H1 (cell line): Measurements from ENCODE around the gene CRAT. TPM values are rescaled to one million over a fixed set of nuclear protein-coding genes. Genes with fewer than 3 reads are reported as not detected.

Source experiments
- CTCF ChIA-PET: fragments of 300-600 bp; sonication (Branson Sonifier 250); formaldehyde crosslinking; loops from one replicate; lab custom pipeline; 2021; ENCODE audit not compliant: partially characterized antibody; lab: Charles Lee
- POLR2A ChIA-PET: fragments of 300-600 bp; sonication (Branson Sonifier 250); formaldehyde crosslinking; loops from one replicate; lab custom pipeline; 2021; ENCODE audit warnings: inconsistent platforms; ENCODE audit not compliant: partially characterized antibody; lab: Charles Lee
- DNase-seq, 2 experiments: peaks; one replicate each; pipeline versions ENCODE4 v3.0.0 to v3.0.0-alpha.2; 2010 to 2022; ENCODE audit warnings: low spot score in 2 of 2, low read depth in 1 of 2, mixed read lengths in 1 of 2
- FAIRE-seq: peaks from 2 replicates; lab custom pipeline; 2011; peaks lifted over from hg19 to GRCh38; lab: Jason Lieb, UNC
- H2AFZ ChIP-seq: 2 replicates; pipeline ENCODE4 v1.8.1; 2012; ENCODE audit warnings: low read length, inconsistent platforms
- H2AK5ac ChIP-seq: 2 replicates; pipeline ENCODE4 v1.6.1; 2013; ENCODE audit warnings: low read depth, low read length
- H2BK120ac ChIP-seq: replicated peaks from 2 replicates; pipeline ENCODE3; 2013; ENCODE audit warnings: low read depth, low read length, inconsistent platforms
- H2BK12ac ChIP-seq: 2 replicates; pipeline ENCODE4 v1.6.1; 2013; ENCODE audit warnings: low read depth, low read length
- H2BK15ac ChIP-seq: 2 replicates; pipeline ENCODE4 v1.6.1; 2013; ENCODE audit warnings: low read length
- H2BK20ac ChIP-seq: 2 replicates; pipeline ENCODE4 v1.6.1; 2013; ENCODE audit warnings: low read length
- H2BK5ac ChIP-seq: 2 replicates; pipeline ENCODE4 v1.6.1; 2013; ENCODE audit warnings: low read depth, low read length
- H3K14ac ChIP-seq: 2 replicates; pipeline ENCODE4 v1.6.1; 2013; ENCODE audit warnings: inconsistent platforms; ENCODE audit not compliant: insufficient read length
- H3K18ac ChIP-seq: 2 replicates; pipeline ENCODE4 v1.6.1; 2013; ENCODE audit warnings: low read length; ENCODE audit errors: extremely low read depth
- H3K23ac ChIP-seq: 2 replicates; pipeline ENCODE4 v1.6.1; 2013; ENCODE audit warnings: inconsistent platforms; ENCODE audit not compliant: insufficient read length
- H3K23me2 ChIP-seq: 2 replicates; pipeline ENCODE4 v1.6.1; 2013; ENCODE audit warnings: low read depth, low read length
- H3K27ac ChIP-seq: 2 replicates; pipeline ENCODE4 v1.6.1; 2011; ENCODE audit warnings: low read depth, low read length, inconsistent platforms
- H3K27me3 ChIP-seq, 4 experiments: replicated peaks in 1 of 4; 1 replicate in 1 of 4; 2 replicates in 3 of 4; pipeline versions ENCODE4 v1.6.1 to v1.8.1; 2011 to 2013; ENCODE audit warnings: low read length in 3 of 4, mild to moderate bottlenecking in 3 of 4, inconsistent platforms in 2 of 4, mixed read lengths in 2 of 4, moderate library complexity in 1 of 4; ENCODE audit not compliant: control insufficient read depth in 3 of 4, insufficient read depth in 3 of 4; ENCODE audit errors: extremely low read depth in 1 of 4
- H3K36me3 ChIP-seq, 4 experiments: 2 replicates each; pipeline versions ENCODE4 v1.6.1 to v1.8.1; 2011 to 2013; ENCODE audit warnings: mild to moderate bottlenecking in 4 of 4, low read length in 3 of 4, moderate library complexity in 2 of 4, control low read depth in 1 of 4, inconsistent platforms in 1 of 4; ENCODE audit not compliant: insufficient read depth in 4 of 4, control insufficient read depth in 2 of 4
- H3K4ac ChIP-seq: replicated peaks from 2 replicates; pipeline ENCODE3; 2013; ENCODE audit warnings: low read length, low read depth, mixed read lengths, inconsistent platforms; ENCODE audit not compliant: insufficient read length
- H3K4me1 ChIP-seq, 4 experiments: replicated peaks in 1 of 4; 1 replicate in 1 of 4; 2 replicates in 3 of 4; pipeline versions ENCODE4 v1.6.1 to v1.8.1; 2011 to 2013; ENCODE audit warnings: low read length in 3 of 4, inconsistent platforms in 2 of 4, mixed read lengths in 1 of 4; ENCODE audit not compliant: insufficient read depth in 4 of 4, control insufficient read depth in 3 of 4
- H3K4me2 ChIP-seq, 2 experiments: 2 replicates each; pipeline versions ENCODE4 v1.6.1 to v1.8.1; 2011 to 2013; ENCODE audit warnings: low read depth in 2 of 2, low read length in 2 of 2, control low read depth in 1 of 2, inconsistent platforms in 1 of 2, mild to moderate bottlenecking in 1 of 2; ENCODE audit not compliant: insufficient read depth in 1 of 2
- H3K4me3 ChIP-seq, 4 experiments: fragments of 200-600, 300-600 bp in 1 of 4; sonication (generic), shearing (Covaris generic), sonication (Bioruptor Twin) in 1 of 4; 2 replicates each; pipeline versions ENCODE4 v1.5.1 to v1.8.1; 2011 to 2016; ENCODE audit warnings: low read length in 4 of 4, low read depth in 3 of 4, control low read depth in 2 of 4, inconsistent platforms in 2 of 4, mild to moderate bottlenecking in 2 of 4, mixed read lengths in 1 of 4, moderate library complexity in 1 of 4; ENCODE audit not compliant: insufficient read depth in 2 of 4; ENCODE audit errors: extremely low read depth in 1 of 4
- H3K56ac ChIP-seq: replicated peaks from 2 replicates; pipeline ENCODE3; 2013; ENCODE audit warnings: low read depth, mild to moderate bottlenecking, mixed read lengths, low read length, inconsistent platforms; ENCODE audit not compliant: insufficient read length
- H3K79me1 ChIP-seq: 2 replicates; pipeline ENCODE4 v1.6.1; 2013; ENCODE audit warnings: low read depth, low read length, control low read depth
- H3K79me2 ChIP-seq, 2 experiments: 2 replicates each; pipeline versions ENCODE4 v1.6.1 to v1.8.1; 2012 to 2013; ENCODE audit warnings: low read length in 2 of 2, mild to moderate bottlenecking in 2 of 2, inconsistent platforms in 1 of 2; ENCODE audit not compliant: insufficient read depth in 2 of 2, control insufficient read depth in 1 of 2
- H3K9ac ChIP-seq, 4 experiments: replicated peaks in 1 of 4; 1 replicate in 1 of 4; 2 replicates in 3 of 4; pipeline versions ENCODE4 v1.6.1 to v1.8.1; 2011 to 2013; ENCODE audit warnings: low read depth in 3 of 4, low read length in 3 of 4, control low read depth in 2 of 4, mild to moderate bottlenecking in 2 of 4, moderate library complexity in 2 of 4, inconsistent platforms in 1 of 4; ENCODE audit errors: extremely low read depth in 1 of 4
- H3K9me3 ChIP-seq, 2 experiments: 2 replicates each; pipeline versions ENCODE4 v1.6.1 to v1.8.1; 2012 to 2013; ENCODE audit warnings: mild to moderate bottlenecking in 2 of 2, moderate library complexity in 2 of 2, control low read depth in 1 of 2, inconsistent platforms in 1 of 2, low read depth in 1 of 2, low read length in 1 of 2, mixed read lengths in 1 of 2; ENCODE audit not compliant: insufficient read depth in 2 of 2
- H4K20me1 ChIP-seq, 2 experiments: replicated peaks in 1 of 2; 2 replicates each; pipeline versions ENCODE3 to v1.8.1; 2011 to 2013; ENCODE audit warnings: inconsistent platforms in 2 of 2, low read length in 2 of 2, mild to moderate bottlenecking in 1 of 2; ENCODE audit not compliant: insufficient read depth in 2 of 2, control insufficient read depth in 1 of 2
- H4K5ac ChIP-seq: 2 replicates; pipeline ENCODE4 v1.6.1; 2013; ENCODE audit warnings: low read length, low read depth, mixed read lengths, inconsistent platforms; ENCODE audit not compliant: insufficient read length
- H4K8ac ChIP-seq: 2 replicates; pipeline ENCODE4 v1.8.0; 2013; ENCODE audit warnings: mild to moderate bottlenecking, moderate library complexity, low read length, inconsistent platforms; ENCODE audit not compliant: insufficient read depth; ENCODE audit errors: extremely low read depth
- H4K91ac ChIP-seq: replicated peaks from 2 replicates; pipeline ENCODE3; 2013; ENCODE audit warnings: low read length, mixed read lengths, inconsistent platforms; ENCODE audit not compliant: insufficient read length
- CBX5 ChIP-seq: fragments of 300-800, 300-1000 bp; sonication (generic); IDR thresholded peaks from 2 replicates; pipeline ENCODE4 v1.7.1; 2016; ENCODE audit warnings: antibody characterized with exemption, low read length, low read depth
- CREB1 ChIP-seq: IDR thresholded peaks from 2 replicates; pipeline ENCODE4 v1.6.1; 2012; ENCODE audit warnings: inconsistent platforms
- CTBP2 ChIP-seq: IDR thresholded peaks from 2 replicates; pipeline ENCODE4 v1.7.0; 2011; ENCODE audit warnings: borderline replicate concordance, mild to moderate bottlenecking, moderate library complexity, mixed read lengths, low read length; ENCODE audit not compliant: insufficient read depth, insufficient read length
- KDM4A ChIP-seq: IDR thresholded peaks from one replicate; pipeline ENCODE4 v1.7.1; 2012; ENCODE audit warnings: low read depth, mild to moderate bottlenecking, moderate library complexity, low read length, inconsistent platforms; ENCODE audit not compliant: severe bottlenecking
- MAFK ChIP-seq: IDR thresholded peaks from 2 replicates; pipeline ENCODE4 v1.6.1; 2012; ENCODE audit warnings: low read depth, mild to moderate bottlenecking, improper control_type of control experiment, low read length
- NANOG ChIP-seq: IDR thresholded peaks from 2 replicates; pipeline ENCODE4 v1.6.1; 2011; ENCODE audit warnings: low read length, low read depth, mild to moderate bottlenecking, inconsistent platforms; ENCODE audit not compliant: insufficient read depth, poor library complexity, severe bottlenecking
- RBBP5 ChIP-seq: IDR thresholded peaks from 2 replicates; pipeline ENCODE4 v1.7.1; 2012; ENCODE audit warnings: low read depth, mild to moderate bottlenecking, inconsistent platforms, low read length, moderate library complexity, borderline replicate concordance
- SAP30 ChIP-seq: fragments of 300-600 bp; sonication (generic); IDR thresholded peaks from 2 replicates; pipeline ENCODE4 v1.7.1; 2012; ENCODE audit warnings: low read length, moderate library complexity, mild to moderate bottlenecking, inconsistent platforms; ENCODE audit not compliant: insufficient read depth, insufficient replicate concordance
- SIN3A ChIP-seq, 2 experiments: IDR thresholded peaks in 1 of 2; conservative IDR thresholded peaks in 1 of 2; 2 replicates each; pipeline ENCODE4 v1.6.1; 2011 to 2012; ENCODE audit warnings: low read length in 2 of 2, improper control_type of control experiment in 1 of 2, low read depth in 1 of 2, mild to moderate bottlenecking in 1 of 2
- SIRT6 ChIP-seq: IDR thresholded peaks from one replicate; pipeline ENCODE4 v1.7.1; 2012; ENCODE audit warnings: low read length, inconsistent platforms
- TBP ChIP-seq: IDR thresholded peaks from 2 replicates; pipeline ENCODE4 v1.6.1; 2011; ENCODE audit warnings: low read depth, low read length, improper control_type of control experiment
- ZNF274 ChIP-seq: IDR thresholded peaks from 2 replicates; pipeline ENCODE4 v1.7.0; 2012; ENCODE audit warnings: low read length, borderline replicate concordance; ENCODE audit errors: extremely low read depth
- WGBS, 2 experiments: shearing (Covaris generic) in 1 of 2; methylation state at CpG; one replicate each; pipeline versions ENCODE4 v1.1.6 to v1.1.7; 2013 to 2015; ENCODE audit warnings: low lambda C conversion rate in 2 of 2, mixed read lengths in 2 of 2, inconsistent platforms in 1 of 2, low coverage in 1 of 2, missing lambda C conversion rate in 1 of 2; ENCODE audit not compliant: insufficient replicate concordance in 2 of 2, insufficient coverage in 1 of 2, insufficient read length in 1 of 2; ENCODE audit errors: extremely low coverage in 1 of 2, missing lambda C conversion rate in 1 of 2; 5-methylcytosine and 5-hydroxymethylcytosine counted together
- polyA plus RNA-seq, 7 experiments: library from polyadenylated mRNA; depleted of rRNA in 3 of 7; stranded (reverse) in 5 of 7; unstranded in 2 of 7; fragments of >200 nt in 5 of 7; fragments of 200-250 nt in 2 of 7; gene quantifications; 1 replicate in 5 of 7; 2 replicates in 1 of 7; 4 replicates in 1 of 7; pipeline versions ENCODE4 v1.2.1 to v1.2.3, GENCODE V29; 2011 to 2013; ENCODE audit warnings: missing spikeins in 2 of 7, mixed read lengths in 2 of 7
- total RNA-seq: library from RNA; stranded (reverse); fragmentation: NEBNext Ultra II Directional; extraction: Animal tissue kit (Norgen Biotek cat#: 25700); gene quantifications from 2 replicates; pipeline ENCODE4 v1.2.1, GENCODE V29; 2021

The CRAT gene
- total and polyA plus RNA-seq, 2 of the 8 experiments (the other 6 are each of a cell fraction or from before 2014, with no cell fraction given) = 8.2 to 17.3 TPM

DNA sequence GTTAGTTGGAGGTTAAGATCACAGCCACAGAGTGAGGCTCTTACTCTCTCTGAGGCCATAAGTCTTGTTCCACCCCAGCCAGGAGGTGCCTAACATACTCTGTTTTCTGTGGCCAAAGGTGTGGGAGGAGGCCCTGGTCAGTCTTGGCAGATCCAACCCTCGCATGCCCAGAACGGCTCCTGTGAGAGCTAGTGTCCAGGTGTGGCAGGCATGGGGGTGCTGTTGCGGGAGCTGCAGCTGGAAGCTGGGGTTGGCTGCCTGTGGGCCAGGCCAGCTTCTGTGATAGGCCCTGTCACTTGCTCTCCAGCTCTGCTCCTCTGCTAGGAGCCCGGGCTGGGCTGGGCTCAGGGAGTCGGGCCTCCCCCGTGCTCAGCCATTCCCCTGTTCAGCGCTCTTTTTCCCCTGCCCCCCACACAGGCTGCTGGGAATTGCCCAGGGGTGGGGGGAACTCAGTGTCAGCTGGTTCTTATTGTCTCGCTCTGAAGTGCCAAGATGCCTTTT is 35.9 kb upstream of the CRAT start:
- peak overlapping the region; percentile 61 for H3K4ac ChIP-seq
- H3K9me3 ChIP-seq = no peaks in the 10 kb centered on the region
- peak overlapping the region; percentile 95; the same call in 1 of the 2 replicates for H2BK5ac ChIP-seq
- H3K23ac ChIP-seq = no peak overlapping the region
- ChIA-PET CTCF (interaction anchor here (0.6 to 36.8 kb wide), 10 partner anchors 9 to 474 kb away, joined by 3 to 831 read pairs (median 4); partner anchors contain the start of genes C9orf50 and IER5L), POLR2A (interaction anchor here (1.0 to 3.5 kb wide), 12 partner anchors 8 to 31 kb away, joined by 3 to 14 read pairs (median 4); partner anchors contain the start of gene IER5L)
- no peak for FAIRE-seq
- H4K20me1 ChIP-seq = peaks cover 2 to 15% of the 10 kb centered on the region in 2 experiments
- H3K4me3 ChIP-seq = peak overlapping the region in 1 of 4 experiments; percentile 23; a peak in 1 of 8 replicates
- H3K27ac ChIP-seq = peak overlapping the region; percentile 60; the same call in 1 of the 2 replicates
- H3K79me2 ChIP-seq = peaks cover 1 to 7% of the 10 kb centered on the region in 2 experiments; a peak in 1 of 4 replicates
- peaks cover 26 to 42% (median 32%) of the 10 kb centered on the region in 4 experiments for H3K4me1 ChIP-seq
- H3K23me2 ChIP-seq = no peaks in the 10 kb centered on the region
- H3K79me1 ChIP-seq = peaks cover 13% of the 10 kb centered on the region
- no peaks in the 10 kb centered on the region for H3K27me3 ChIP-seq
- 81% methylated on average over 6 of the region's 8 CpGs; no CpG with 5 or more reads in 1 of the 2 experiments for WGBS, 2 experiments
- H3K36me3 ChIP-seq = peaks cover 0 to 22% (median 6%) of the 10 kb centered on the region in 4 experiments; a peak in 4 of 8 replicates
- H4K91ac ChIP-seq = peak overlapping the region; percentile 35
- H2BK120ac ChIP-seq = no peak overlapping the region
- H4K8ac ChIP-seq = no peak overlapping the region; the same call in 1 of the 2 replicates
- peak overlapping the region in 2 of 4 experiments; percentile 1 to 44; a peak in 5 of 7 replicates for H3K9ac ChIP-seq
- H3K18ac ChIP-seq = peak overlapping the region; percentile 81
- 0 out of 2 replicates have a peak overlapping the region, but pooled peaks have one; percentile 43 for H2BK20ac ChIP-seq
- H2BK12ac ChIP-seq = peak overlapping the region; percentile 45; the same call in 1 of the 2 replicates
- no peak overlapping the region; the same call in none of the 2 replicates for H2BK15ac ChIP-seq
- H3K56ac ChIP-seq = no peak overlapping the region
- peak overlapping the region; percentile 9 to 19; a peak in 2 of 4 replicates for H3K4me2 ChIP-seq
- peak overlapping the region; percentile 56 for H2AK5ac ChIP-seq
- H3K14ac ChIP-seq = no peak overlapping the region
- H2AFZ ChIP-seq = no peak overlapping the region
- H4K5ac ChIP-seq = peak overlapping the region; percentile 0
- DNase-seq = no peak
- TF ChIP-seq TBP (no peak), NANOG (no peak), MAFK (no peak), KDM4A (no peak), SIN3A (conservative IDR thresholded peaks at IDR 0.05 in 1 of 2, IDR thresholded peaks at IDR 0.05 in 1 of 2; ENCODE audit: low read depth in 1 of 2, low read length in 2 of 2) (no peak), ZNF274 (no peak), SIRT6 (no peak), CTBP2 (no peak), RBBP5 (no peak), CREB1 (no peak), CBX5 (no peak), SAP30 (no peak)
